Fibroblast of skin of right biceps (primary cell): ENCODE data around the gene NAPG.
"Not testable (repeated sequence)": the region's sequence is repeated elsewhere in the genome, so short reads cannot be mapped to it uniquely, and the experiment has no call there.

Source experiments
- DNase-seq: peaks from one replicate; pipeline ENCODE4 v3.0.0-alpha.2; 2013

NAPG gene

GRCh38 chr18:10515456-10515855, 10.4 kb upstream of the NAPG start:
- DNase-seq, result no peak

GRCh38 chr18:10516078-10516477, 9.7 kb upstream of the NAPG start:
- no peak for DNase-seq

GRCh38 chr18:10518595-10519255, 7.1 kb upstream of the NAPG start:
- peak; percentile 62 for DNase-seq

- DNase-seq, result peak; percentile 79
Measured at GRCh38 chr18:10519366-10519765, 6.5 kb upstream of the NAPG start.

GRCh38 chr18:10519999-10520935, 5.6 kb upstream of the NAPG start:
- peak; percentile 94 for DNase-seq

GRCh38 chr18:10521566-10521965, 4.3 kb upstream of the NAPG start:
- no peak for DNase-seq

- peak; percentile 37 for DNase-seq
Measured at GRCh38 chr18:10522574-10522973, 3.3 kb upstream of the NAPG start.

GRCh38 chr18:10523544-10523943, 2.3 kb upstream of the NAPG start:
- DNase-seq, result no peak

- peak; percentile 65 for DNase-seq
Measured at GRCh38 chr18:10524507-10525370, 1.1 kb upstream of the NAPG start.

GRCh38 chr18:10525371-10525691, 496 bp upstream of the NAPG start:
- DNase-seq, result no peak

- DNase-seq, result no peak
Measured at GRCh38 chr18:10526561-10526949, 728 bp downstream of the NAPG start.

GRCh38 chr18:10528439-10528838, 2.6 kb downstream of the NAPG start:
- DNase-seq, result no peak

- DNase-seq, result no peak
Measured at GRCh38 chr18:10530002-10530401, 4.2 kb downstream of the NAPG start.

- no peak for DNase-seq
Measured at GRCh38 chr18:10530852-10531251, 5.0 kb downstream of the NAPG start.

GRCh38 chr18:10533111-10533510, 7.3 kb downstream of the NAPG start:
- no peak for DNase-seq

- peak; percentile 57 for DNase-seq
Measured at GRCh38 chr18:10536280-10536679, 10.5 kb downstream of the NAPG start.

GRCh38 chr18:10537765-10538164, 11.9 kb downstream of the NAPG start:
- no peak for DNase-seq

GRCh38 chr18:10539124-10539523, 13.3 kb downstream of the NAPG start:
- not testable (repeated sequence) for DNase-seq

GRCh38 chr18:10543277-10543676, 17.4 kb downstream of the NAPG start:
- DNase-seq, result peak; percentile 41

GRCh38 chr18:10544093-10544748, 18.4 kb downstream of the NAPG start:
- no peak for DNase-seq

- no peak for DNase-seq
Measured at GRCh38 chr18:10546557-10547300, 20.9 kb downstream of the NAPG start.

- no peak for DNase-seq
Measured at GRCh38 chr18:10552226-10552625, 26.4 kb downstream of the NAPG start.
